Prostate gland (tissue), 2 donors: ENCODE data around the gene NARS2.

ENCODE experiments used
- POLR2A ChIP-seq: fragments of 450-650 bp; IDR thresholded peaks from one replicate; pipeline ENCODE4 v1.6.1; 2016; ENCODE audit warnings: antibody characterized with exemption, mild to moderate bottlenecking
- POLR2AphosphoS5 ChIP-seq: sonication (generic); formaldehyde crosslinking; IDR thresholded peaks from one replicate; pipeline ENCODE4 v1.6.1; 2017; ENCODE audit warnings: antibody characterized with exemption
- TF ChIP-seq, protein P1 (sequence below), 4 experiments: fragments of 200-600 bp in 2 of 4; fragments of 450-650 bp in 2 of 4; sonication (generic) in 2 of 4; IDR thresholded peaks; 1 replicate in 3 of 4; 2 replicates in 1 of 4; pipeline ENCODE4 v1.5.1; 2016 to 2019; ENCODE audit warnings: antibody characterized with exemption in 4 of 4, mild to moderate bottlenecking in 2 of 4, moderate library complexity in 2 of 4

GRCh38 chr11:78605296-78605695 is 30.6 kb upstream of the NARS2 start:
- TF ChIP-seq, protein P1, sequence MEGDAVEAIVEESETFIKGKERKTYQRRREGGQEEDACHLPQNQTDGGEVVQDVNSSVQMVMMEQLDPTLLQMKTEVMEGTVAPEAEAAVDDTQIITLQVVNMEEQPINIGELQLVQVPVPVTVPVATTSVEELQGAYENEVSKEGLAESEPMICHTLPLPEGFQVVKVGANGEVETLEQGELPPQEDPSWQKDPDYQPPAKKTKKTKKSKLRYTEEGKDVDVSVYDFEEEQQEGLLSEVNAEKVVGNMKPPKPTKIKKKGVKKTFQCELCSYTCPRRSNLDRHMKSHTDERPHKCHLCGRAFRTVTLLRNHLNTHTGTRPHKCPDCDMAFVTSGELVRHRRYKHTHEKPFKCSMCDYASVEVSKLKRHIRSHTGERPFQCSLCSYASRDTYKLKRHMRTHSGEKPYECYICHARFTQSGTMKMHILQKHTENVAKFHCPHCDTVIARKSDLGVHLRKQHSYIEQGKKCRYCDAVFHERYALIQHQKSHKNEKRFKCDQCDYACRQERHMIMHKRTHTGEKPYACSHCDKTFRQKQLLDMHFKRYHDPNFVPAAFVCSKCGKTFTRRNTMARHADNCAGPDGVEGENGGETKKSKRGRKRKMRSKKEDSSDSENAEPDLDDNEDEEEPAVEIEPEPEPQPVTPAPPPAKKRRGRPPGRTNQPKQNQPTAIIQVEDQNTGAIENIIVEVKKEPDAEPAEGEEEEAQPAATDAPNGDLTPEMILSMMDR (IDR thresholded peaks at IDR 0.05), result no peak
- TF ChIP-seq POLR2A (no peak), POLR2AphosphoS5 (no peak)
